PC-9 (cell line): ENCODE data around the gene ABCC3.

Source experiments
- EZH2 ChIP-seq: fragments of 200-600 bp; sonication (generic); IDR thresholded peaks from 2 replicates; pipeline ENCODE4 v1.8.0; 2017; ENCODE audit warnings: antibody characterized with exemption, low read depth
- TF ChIP-seq, protein P1 (sequence below): fragments of 200-600 bp; sonication (generic); conservative IDR thresholded peaks from 2 replicates; pipeline ENCODE4 v1.6.1; 2017; ENCODE audit warnings: mixed run types, antibody characterized with exemption, mild to moderate bottlenecking, moderate library complexity

DNA sequence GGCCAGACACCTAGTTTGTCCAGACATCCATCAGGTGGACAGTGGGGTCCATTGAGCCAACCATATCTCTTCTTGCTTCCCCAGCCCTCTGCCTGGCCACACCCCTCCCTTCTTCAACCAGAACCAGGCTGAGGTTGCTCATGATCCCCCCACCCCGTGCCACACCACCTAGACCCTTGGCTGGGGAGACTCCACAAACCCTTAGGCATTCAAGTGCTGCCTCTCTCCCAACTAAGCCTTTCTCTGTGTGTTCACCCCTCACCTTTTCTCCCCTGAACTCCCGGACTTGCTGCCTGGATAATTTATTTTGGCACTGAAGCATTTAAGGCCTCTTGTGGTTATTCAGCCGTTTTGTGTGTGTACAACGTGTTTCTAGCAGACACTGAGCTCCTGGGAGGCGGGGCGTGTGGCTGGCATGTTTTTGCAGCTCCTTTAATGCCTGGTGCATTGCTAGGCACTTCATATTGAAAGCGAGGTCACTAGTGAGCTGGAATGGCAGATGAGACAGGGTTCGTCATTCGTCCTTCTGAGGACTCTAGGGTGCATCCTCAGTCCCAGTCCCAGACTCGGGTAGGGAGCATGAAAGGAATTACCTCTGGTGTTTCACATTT lies 45.5 kb upstream of the ABCC3 start:
- TF ChIP-seq, protein P1, sequence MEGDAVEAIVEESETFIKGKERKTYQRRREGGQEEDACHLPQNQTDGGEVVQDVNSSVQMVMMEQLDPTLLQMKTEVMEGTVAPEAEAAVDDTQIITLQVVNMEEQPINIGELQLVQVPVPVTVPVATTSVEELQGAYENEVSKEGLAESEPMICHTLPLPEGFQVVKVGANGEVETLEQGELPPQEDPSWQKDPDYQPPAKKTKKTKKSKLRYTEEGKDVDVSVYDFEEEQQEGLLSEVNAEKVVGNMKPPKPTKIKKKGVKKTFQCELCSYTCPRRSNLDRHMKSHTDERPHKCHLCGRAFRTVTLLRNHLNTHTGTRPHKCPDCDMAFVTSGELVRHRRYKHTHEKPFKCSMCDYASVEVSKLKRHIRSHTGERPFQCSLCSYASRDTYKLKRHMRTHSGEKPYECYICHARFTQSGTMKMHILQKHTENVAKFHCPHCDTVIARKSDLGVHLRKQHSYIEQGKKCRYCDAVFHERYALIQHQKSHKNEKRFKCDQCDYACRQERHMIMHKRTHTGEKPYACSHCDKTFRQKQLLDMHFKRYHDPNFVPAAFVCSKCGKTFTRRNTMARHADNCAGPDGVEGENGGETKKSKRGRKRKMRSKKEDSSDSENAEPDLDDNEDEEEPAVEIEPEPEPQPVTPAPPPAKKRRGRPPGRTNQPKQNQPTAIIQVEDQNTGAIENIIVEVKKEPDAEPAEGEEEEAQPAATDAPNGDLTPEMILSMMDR, result no peak
- TF ChIP-seq EZH2, result no peak
